GM23338 (cell line): ENCODE data around the gene POLE4. TPM values are rescaled to one million over a fixed set of nuclear protein-coding genes. Genes with fewer than 3 reads are reported as not detected.

Experiments
- ATAC-seq: fragments of 200-7000 bp; cut with Tn5 transposase; 3 replicates; pipeline ENCODE4 v1.9.1; 2020
- DNase-seq: peaks from one replicate; pipeline ENCODE4 v3.0.0-alpha.2; 2015; ENCODE audit warnings: low spot score
- H2AFZ ChIP-seq: fragments of 200-600 bp; sonication (generic); 2 replicates; pipeline ENCODE4 v1.8.0; 2016; ENCODE audit warnings: antibody characterized with exemption, mild to moderate bottlenecking, moderate library complexity
- H3F3A ChIP-seq: fragments of 200-600 bp; sonication (generic); replicated peaks from 2 replicates; pipeline ENCODE4 v1.8.0; 2017; ENCODE audit warnings: antibody characterized with exemption, mixed run types, low read depth
- H3K27ac ChIP-seq: fragments of 200-600 bp; sonication (generic); 2 replicates; pipeline ENCODE4 v1.6.1; 2016; ENCODE audit warnings: low read depth
- H3K27me3 ChIP-seq: fragments of 200-600 bp; sonication (generic); 2 replicates; pipeline ENCODE4 v1.8.0; 2016; ENCODE audit warnings: mild to moderate bottlenecking, mixed run types, moderate library complexity; ENCODE audit not compliant: insufficient read depth
- H3K36me3 ChIP-seq: fragments of 200-600 bp; sonication (generic); 2 replicates; pipeline ENCODE4 v1.8.0; 2016; ENCODE audit warnings: mild to moderate bottlenecking; ENCODE audit not compliant: insufficient read depth
- H3K4me1 ChIP-seq: fragments of 200-600 bp; sonication (generic); 2 replicates; pipeline ENCODE4 v1.8.0; 2016; ENCODE audit warnings: mild to moderate bottlenecking, moderate library complexity; ENCODE audit not compliant: insufficient read depth
- H3K4me2 ChIP-seq: fragments of 200-600 bp; sonication (generic); 2 replicates; pipeline ENCODE4 v1.7.1; 2017; ENCODE audit warnings: mixed run types
- H3K4me3 ChIP-seq: fragments of 200-600 bp; sonication (generic); 2 replicates; pipeline ENCODE4 v1.6.1; 2016; ENCODE audit warnings: mixed run types
- H3K79me2 ChIP-seq: fragments of 200-600 bp; sonication (generic); replicated peaks from 2 replicates; pipeline ENCODE4 v1.8.0; 2017; ENCODE audit warnings: mild to moderate bottlenecking; ENCODE audit not compliant: insufficient read depth
- H3K9me2 ChIP-seq: fragments of 200-600 bp; sonication (generic); 2 replicates; pipeline ENCODE4 v1.8.0; 2017; ENCODE audit not compliant: insufficient read depth
- H4K20me1 ChIP-seq: fragments of 200-600 bp; sonication (generic); replicated peaks from 2 replicates; pipeline ENCODE4 v1.8.0; 2017; ENCODE audit warnings: mild to moderate bottlenecking; ENCODE audit not compliant: insufficient read depth
- H3K27ac Mint-ChIP-seq: 2 replicates; pipeline ENCODE4 v1.8.0; 2020; ENCODE audit warnings: inconsistent platforms, mild to moderate bottlenecking, moderate library complexity, mixed read lengths
- H3K27me3 Mint-ChIP-seq: 3 replicates; pipeline ENCODE4 v1.8.0; 2022; ENCODE audit warnings: low read depth, mild to moderate bottlenecking, moderate library complexity, mixed read lengths, inconsistent platforms; ENCODE audit not compliant: insufficient read depth, poor library complexity
- H3K36me3 Mint-ChIP-seq: 3 replicates; pipeline ENCODE4 v1.8.0; 2021; ENCODE audit warnings: low read depth, mild to moderate bottlenecking, inconsistent platforms, moderate library complexity, mixed read lengths
- H3K4me1 Mint-ChIP-seq: 3 replicates; pipeline ENCODE4 v1.8.0; 2020; ENCODE audit warnings: mild to moderate bottlenecking, inconsistent platforms, mixed read lengths
- H3K4me3 Mint-ChIP-seq: 3 replicates; pipeline ENCODE4 v1.8.0; 2021; ENCODE audit warnings: moderate library complexity, mild to moderate bottlenecking, inconsistent platforms, mixed read lengths
- H3K9me3 Mint-ChIP-seq: 3 replicates; pipeline ENCODE4 v1.8.0; 2020; ENCODE audit warnings: moderate library complexity, mild to moderate bottlenecking, inconsistent platforms, mixed read lengths
- CREB1 ChIP-seq: fragments of 250-450 bp; sonication (Bioruptor Pico); IDR thresholded peaks from 2 replicates; pipeline ENCODE4 v1.5.0; 2020; ENCODE audit warnings: low read depth, mild to moderate bottlenecking, moderate library complexity
- CTCF ChIP-seq, 2 experiments: fragments of 200-600 bp in 1 of 2; sonication (generic) in 1 of 2; conservative IDR thresholded peaks; 2 replicates each; pipeline versions ENCODE4 v1.5.1 to v1.6.1; 2016 to 2017; ENCODE audit warnings: antibody characterized with exemption in 2 of 2, low read depth in 2 of 2, mild to moderate bottlenecking in 2 of 2, moderate library complexity in 1 of 2
- EZH2 ChIP-seq: fragments of 200-600 bp; sonication (generic); IDR thresholded peaks from one replicate; pipeline ENCODE4 v1.8.0; 2017; ENCODE audit warnings: antibody characterized with exemption, mild to moderate bottlenecking, low read depth; ENCODE audit not compliant: unreplicated experiment
- EZH2phosphoT487 ChIP-seq: fragments of 200-600 bp; sonication (generic); IDR thresholded peaks from one replicate; pipeline ENCODE4 v1.8.1; 2018; ENCODE audit warnings: antibody characterized with exemption; ENCODE audit not compliant: unreplicated experiment
- JUNB ChIP-seq: IDR thresholded peaks from one replicate; pipeline ENCODE4 v1.6.1; 2016; ENCODE audit warnings: antibody characterized with exemption; ENCODE audit not compliant: unreplicated experiment
- NANOG ChIP-seq: IDR thresholded peaks from 2 replicates; pipeline ENCODE4 v1.6.1; 2016; ENCODE audit warnings: antibody characterized with exemption, borderline replicate concordance
- POLR2AphosphoS5 ChIP-seq: IDR thresholded peaks from 2 replicates; pipeline ENCODE4 v1.6.1; 2016; ENCODE audit warnings: antibody characterized with exemption, low read depth
- STAT1 ChIP-seq: IDR thresholded peaks from one replicate; pipeline ENCODE4 v1.6.1; 2016; ENCODE audit warnings: antibody characterized with exemption; ENCODE audit not compliant: unreplicated experiment
- ZNF114 ChIP-seq: fragments of 250-450 bp; sonication (Bioruptor Pico); IDR thresholded peaks from 2 replicates; pipeline ENCODE4 v1.5.0; 2020; ENCODE audit warnings: mild to moderate bottlenecking, moderate library complexity
- ZNF331 ChIP-seq: fragments of 250-450 bp; sonication (Bioruptor Pico); IDR thresholded peaks from 2 replicates; pipeline ENCODE4 v1.5.0; 2020; ENCODE audit warnings: low read depth, mild to moderate bottlenecking, moderate library complexity
- polyA plus RNA-seq: library from polyadenylated mRNA; unstranded; fragments of >200 nt; fragmentation: Nextera tagmentation; extraction: Ambion mirVana; gene quantifications from 2 replicates; pipeline ENCODE4 v1.2.1, GENCODE V29; 2016
- total RNA-seq: library from RNA; depleted of rRNA; stranded (reverse); fragments of >200 nt; shearing (Covaris generic); gene quantifications from 2 replicates; pipeline ENCODE4 v1.2.3, GENCODE V29; 2014
- TF ChIP-seq, protein P1 (sequence below): IDR thresholded peaks from one replicate; pipeline ENCODE4 v1.6.1; 2018; ENCODE audit warnings: antibody characterized with exemption; ENCODE audit not compliant: unreplicated experiment
- TF ChIP-seq, protein P2 (sequence below): IDR thresholded peaks from 2 replicates; pipeline ENCODE4 v1.6.1; 2016; ENCODE audit warnings: antibody characterized with exemption
- TF ChIP-seq, protein P3 (sequence below): fragments of 250-450 bp; sonication (Bioruptor Pico); IDR thresholded peaks from 2 replicates; pipeline ENCODE4 v1.5.0; 2020; ENCODE audit warnings: mild to moderate bottlenecking, moderate library complexity

Gene POLE4
- total and polyA plus RNA-seq, 2 experiments from 2014 or later, result 24.4 to 105 TPM

- Histone ChIP-seq H3K27ac (no peak overlapping the region), H4K20me1 (no peaks in the 10 kb centered on the region), H3K36me3 (0 out of 2 replicates have a peak, but pooled peaks cover 5% of the 10 kb centered on the region), H3K79me2 (no peaks in the 10 kb centered on the region), H3K27me3 (no peaks in the 10 kb centered on the region), H3K4me1 (no peaks in the 10 kb centered on the region), H3K9me2 (no peaks in the 10 kb centered on the region), H3K4me2 (no peak overlapping the region), H2AFZ (no peak overlapping the region), H3K4me3 (no peak overlapping the region), H3F3A (no peaks in the 10 kb centered on the region)
- H3K9me3 Mint-ChIP-seq, result peaks cover 3% of the 10 kb centered on the region; the same call in 2 of the 3 replicates
- peaks cover 15% of the 10 kb centered on the region for H3K36me3 Mint-ChIP-seq
- H3K27me3 Mint-ChIP-seq, result no peaks in the 10 kb centered on the region
- DNase-seq, result no peak
- no peak for ATAC-seq
- no peak overlapping the region for H3K4me3 Mint-ChIP-seq
- no peaks in the 10 kb centered on the region for H3K4me1 Mint-ChIP-seq
- TF ChIP-seq STAT1 (no peak), ZNF114 (CRISPR knock-in tag) (no peak), NANOG (no peak), JUNB (no peak), CTCF (conservative IDR thresholded peaks at IDR 0.05; ENCODE audit: low read depth in 2 of 2) (no peak), POLR2AphosphoS5 (no peak), CREB1 (CRISPR knock-in tag) (no peak), EZH2phosphoT487 (no peak), ZNF331 (no peak), EZH2 (no peak)
- TF ChIP-seq, protein P1, sequence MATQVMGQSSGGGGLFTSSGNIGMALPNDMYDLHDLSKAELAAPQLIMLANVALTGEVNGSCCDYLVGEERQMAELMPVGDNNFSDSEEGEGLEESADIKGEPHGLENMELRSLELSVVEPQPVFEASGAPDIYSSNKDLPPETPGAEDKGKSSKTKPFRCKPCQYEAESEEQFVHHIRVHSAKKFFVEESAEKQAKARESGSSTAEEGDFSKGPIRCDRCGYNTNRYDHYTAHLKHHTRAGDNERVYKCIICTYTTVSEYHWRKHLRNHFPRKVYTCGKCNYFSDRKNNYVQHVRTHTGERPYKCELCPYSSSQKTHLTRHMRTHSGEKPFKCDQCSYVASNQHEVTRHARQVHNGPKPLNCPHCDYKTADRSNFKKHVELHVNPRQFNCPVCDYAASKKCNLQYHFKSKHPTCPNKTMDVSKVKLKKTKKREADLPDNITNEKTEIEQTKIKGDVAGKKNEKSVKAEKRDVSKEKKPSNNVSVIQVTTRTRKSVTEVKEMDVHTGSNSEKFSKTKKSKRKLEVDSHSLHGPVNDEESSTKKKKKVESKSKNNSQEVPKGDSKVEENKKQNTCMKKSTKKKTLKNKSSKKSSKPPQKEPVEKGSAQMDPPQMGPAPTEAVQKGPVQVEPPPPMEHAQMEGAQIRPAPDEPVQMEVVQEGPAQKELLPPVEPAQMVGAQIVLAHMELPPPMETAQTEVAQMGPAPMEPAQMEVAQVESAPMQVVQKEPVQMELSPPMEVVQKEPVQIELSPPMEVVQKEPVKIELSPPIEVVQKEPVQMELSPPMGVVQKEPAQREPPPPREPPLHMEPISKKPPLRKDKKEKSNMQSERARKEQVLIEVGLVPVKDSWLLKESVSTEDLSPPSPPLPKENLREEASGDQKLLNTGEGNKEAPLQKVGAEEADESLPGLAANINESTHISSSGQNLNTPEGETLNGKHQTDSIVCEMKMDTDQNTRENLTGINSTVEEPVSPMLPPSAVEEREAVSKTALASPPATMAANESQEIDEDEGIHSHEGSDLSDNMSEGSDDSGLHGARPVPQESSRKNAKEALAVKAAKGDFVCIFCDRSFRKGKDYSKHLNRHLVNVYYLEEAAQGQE, result no peak
- TF ChIP-seq, protein P2, sequence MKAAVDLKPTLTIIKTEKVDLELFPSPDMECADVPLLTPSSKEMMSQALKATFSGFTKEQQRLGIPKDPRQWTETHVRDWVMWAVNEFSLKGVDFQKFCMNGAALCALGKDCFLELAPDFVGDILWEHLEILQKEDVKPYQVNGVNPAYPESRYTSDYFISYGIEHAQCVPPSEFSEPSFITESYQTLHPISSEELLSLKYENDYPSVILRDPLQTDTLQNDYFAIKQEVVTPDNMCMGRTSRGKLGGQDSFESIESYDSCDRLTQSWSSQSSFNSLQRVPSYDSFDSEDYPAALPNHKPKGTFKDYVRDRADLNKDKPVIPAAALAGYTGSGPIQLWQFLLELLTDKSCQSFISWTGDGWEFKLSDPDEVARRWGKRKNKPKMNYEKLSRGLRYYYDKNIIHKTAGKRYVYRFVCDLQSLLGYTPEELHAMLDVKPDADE, result no peak
- TF ChIP-seq, protein P3, sequence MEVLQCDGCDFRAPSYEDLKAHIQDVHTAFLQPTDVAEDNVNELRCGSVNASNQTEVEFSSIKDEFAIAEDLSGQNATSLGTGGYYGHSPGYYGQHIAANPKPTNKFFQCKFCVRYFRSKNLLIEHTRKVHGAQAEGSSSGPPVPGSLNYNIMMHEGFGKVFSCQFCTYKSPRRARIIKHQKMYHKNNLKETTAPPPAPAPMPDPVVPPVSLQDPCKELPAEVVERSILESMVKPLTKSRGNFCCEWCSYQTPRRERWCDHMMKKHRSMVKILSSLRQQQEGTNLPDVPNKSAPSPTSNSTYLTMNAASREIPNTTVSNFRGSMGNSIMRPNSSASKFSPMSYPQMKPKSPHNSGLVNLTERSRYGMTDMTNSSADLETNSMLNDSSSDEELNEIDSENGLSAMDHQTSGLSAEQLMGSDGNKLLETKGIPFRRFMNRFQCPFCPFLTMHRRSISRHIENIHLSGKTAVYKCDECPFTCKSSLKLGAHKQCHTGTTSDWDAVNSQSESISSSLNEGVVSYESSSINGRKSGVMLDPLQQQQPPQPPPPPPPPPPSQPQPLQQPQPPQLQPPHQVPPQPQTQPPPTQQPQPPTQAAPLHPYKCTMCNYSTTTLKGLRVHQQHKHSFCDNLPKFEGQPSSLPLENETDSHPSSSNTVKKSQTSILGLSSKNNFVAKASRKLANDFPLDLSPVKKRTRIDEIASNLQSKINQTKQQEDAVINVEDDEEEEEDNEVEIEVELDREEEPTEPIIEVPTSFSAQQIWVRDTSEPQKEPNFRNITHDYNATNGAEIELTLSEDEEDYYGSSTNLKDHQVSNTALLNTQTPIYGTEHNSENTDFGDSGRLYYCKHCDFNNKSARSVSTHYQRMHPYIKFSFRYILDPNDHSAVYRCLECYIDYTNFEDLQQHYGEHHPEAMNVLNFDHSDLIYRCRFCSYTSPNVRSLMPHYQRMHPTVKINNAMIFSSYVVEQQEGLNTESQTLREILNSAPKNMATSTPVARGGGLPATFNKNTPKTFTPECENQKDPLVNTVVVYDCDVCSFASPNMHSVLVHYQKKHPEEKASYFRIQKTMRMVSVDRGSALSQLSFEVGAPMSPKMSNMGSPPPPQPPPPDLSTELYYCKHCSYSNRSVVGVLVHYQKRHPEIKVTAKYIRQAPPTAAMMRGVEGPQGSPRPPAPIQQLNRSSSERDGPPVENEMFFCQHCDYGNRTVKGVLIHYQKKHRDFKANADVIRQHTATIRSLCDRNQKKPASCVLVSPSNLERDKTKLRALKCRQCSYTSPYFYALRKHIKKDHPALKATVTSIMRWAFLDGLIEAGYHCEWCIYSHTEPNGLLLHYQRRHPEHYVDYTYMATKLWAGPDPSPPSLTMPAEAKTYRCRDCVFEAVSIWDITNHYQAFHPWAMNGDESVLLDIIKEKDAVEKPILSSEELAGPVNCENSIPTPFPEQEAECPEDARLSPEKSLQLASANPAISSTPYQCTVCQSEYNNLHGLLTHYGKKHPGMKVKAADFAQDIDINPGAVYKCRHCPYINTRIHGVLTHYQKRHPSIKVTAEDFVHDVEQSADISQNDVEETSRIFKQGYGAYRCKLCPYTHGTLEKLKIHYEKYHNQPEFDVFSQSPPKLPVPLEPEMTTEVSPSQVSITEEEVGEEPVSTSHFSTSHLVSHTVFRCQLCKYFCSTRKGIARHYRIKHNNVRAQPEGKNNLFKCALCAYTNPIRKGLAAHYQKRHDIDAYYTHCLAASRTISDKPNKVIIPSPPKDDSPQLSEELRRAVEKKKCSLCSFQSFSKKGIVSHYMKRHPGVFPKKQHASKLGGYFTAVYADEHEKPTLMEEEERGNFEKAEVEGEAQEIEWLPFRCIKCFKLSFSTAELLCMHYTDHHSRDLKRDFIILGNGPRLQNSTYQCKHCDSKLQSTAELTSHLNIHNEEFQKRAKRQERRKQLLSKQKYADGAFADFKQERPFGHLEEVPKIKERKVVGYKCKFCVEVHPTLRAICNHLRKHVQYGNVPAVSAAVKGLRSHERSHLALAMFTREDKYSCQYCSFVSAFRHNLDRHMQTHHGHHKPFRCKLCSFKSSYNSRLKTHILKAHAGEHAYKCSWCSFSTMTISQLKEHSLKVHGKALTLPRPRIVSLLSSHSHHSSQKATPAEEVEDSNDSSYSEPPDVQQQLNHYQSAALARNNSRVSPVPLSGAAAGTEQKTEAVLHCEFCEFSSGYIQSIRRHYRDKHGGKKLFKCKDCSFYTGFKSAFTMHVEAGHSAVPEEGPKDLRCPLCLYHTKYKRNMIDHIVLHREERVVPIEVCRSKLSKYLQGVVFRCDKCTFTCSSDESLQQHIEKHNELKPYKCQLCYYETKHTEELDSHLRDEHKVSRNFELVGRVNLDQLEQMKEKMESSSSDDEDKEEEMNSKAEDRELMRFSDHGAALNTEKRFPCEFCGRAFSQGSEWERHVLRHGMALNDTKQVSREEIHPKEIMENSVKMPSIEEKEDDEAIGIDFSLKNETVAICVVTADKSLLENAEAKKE, result no peak
- no peak overlapping the region for H3K27ac Mint-ChIP-seq
Observed at GRCh38 chr2:74966887-74967286, 8.4 kb downstream of the POLE4 start.
